Measurements from ENCODE around the gene NUP50. TPM values are rescaled to one million over a fixed set of nuclear protein-coding genes. Genes with fewer than 3 reads are reported as not detected.

The NUP50 gene
- total RNA-seq, 1 donor from 2014 or later = 68.6 TPM

DNA sequence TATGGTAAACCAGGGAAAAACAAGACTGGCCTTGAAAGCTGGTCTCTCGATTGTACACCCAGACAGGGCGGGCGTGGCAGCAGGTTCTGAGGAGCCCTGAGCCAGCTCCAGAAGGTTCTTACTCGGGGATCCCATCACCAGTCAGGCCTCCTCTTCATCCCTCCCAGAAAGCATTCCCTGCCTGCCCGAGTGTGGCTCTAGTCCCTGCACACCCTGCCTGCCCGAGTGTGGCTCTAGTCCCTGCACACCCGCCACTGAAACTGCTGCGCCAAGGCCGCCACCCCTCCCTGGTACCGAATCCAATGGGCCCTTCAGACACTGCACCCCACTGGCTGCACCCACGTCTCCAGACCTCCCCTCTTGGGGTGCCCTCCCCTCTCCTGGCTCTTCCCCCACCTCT, 46.9 kb downstream of the NUP50 start:
- DNase-seq = no peak

GRCh38 chr22:45210991-45211390, 47.3 kb downstream of the NUP50 start:
- DNase-seq = no peak

DNA sequence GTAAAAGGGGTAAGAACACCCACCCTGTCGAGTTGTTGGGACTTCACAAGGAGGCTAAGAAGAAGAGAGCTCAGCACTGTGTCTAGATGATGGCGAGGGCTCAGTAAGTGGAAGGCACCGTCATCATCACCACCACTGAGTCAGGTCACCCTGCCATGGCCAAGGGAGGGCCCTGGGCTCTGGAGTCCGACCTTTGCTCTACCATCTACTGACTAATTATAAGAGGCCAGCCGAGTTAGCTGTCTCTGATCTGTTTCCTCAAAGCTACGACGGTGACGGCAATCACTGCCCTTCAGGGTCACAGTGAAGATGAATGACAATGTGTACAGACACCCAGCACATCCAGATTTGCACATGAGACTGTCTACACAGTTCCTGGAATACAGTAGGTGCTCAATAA, 47.7 kb downstream of the NUP50 start:
- no peak for DNase-seq

GRCh38 chr22:45211848-45212247, 48.1 kb downstream of the NUP50 start:
- no peak for DNase-seq

- DNase-seq = peak; percentile 83
These were observed 48.6 kb downstream of the NUP50 start for GRCh38 chr22:45212306-45212709.

DNA sequence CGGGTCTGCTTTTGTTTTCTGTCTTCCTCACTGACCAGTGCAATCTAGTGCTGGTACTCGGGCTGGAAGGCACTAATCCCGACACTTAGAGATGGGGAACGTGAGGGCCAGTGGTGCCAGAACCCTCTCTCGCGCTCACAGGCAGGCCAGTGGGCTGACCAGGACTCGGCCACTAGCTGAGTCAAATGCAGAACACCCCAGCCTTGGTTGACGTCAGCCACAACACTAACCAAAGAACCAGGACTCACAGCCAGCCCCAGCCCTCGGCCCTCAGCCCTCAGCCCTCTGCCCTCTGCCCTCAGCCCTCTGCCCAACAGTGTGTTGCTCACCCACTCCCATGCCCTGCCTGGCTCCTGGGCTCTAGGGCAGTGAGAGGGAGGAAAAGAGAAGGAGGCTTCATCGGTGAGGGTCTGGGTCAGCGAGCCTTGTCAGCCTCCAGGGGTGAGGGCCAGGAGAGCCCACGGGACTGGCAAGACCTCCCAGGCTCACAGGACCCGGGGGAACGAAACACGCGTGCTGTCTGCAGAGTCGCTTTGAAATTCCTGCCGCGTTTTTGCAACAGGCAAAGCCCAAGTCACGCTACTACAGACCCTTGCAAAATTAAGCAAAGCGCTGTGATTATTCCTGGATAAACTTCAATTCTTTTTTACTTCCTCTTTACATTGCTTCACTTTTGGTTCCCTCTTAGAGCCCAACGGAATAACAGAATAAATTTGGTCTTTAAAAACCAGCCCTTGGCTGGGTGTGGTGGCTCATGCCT, 49.4 kb downstream of the NUP50 start:
- no peak for DNase-seq

DNA sequence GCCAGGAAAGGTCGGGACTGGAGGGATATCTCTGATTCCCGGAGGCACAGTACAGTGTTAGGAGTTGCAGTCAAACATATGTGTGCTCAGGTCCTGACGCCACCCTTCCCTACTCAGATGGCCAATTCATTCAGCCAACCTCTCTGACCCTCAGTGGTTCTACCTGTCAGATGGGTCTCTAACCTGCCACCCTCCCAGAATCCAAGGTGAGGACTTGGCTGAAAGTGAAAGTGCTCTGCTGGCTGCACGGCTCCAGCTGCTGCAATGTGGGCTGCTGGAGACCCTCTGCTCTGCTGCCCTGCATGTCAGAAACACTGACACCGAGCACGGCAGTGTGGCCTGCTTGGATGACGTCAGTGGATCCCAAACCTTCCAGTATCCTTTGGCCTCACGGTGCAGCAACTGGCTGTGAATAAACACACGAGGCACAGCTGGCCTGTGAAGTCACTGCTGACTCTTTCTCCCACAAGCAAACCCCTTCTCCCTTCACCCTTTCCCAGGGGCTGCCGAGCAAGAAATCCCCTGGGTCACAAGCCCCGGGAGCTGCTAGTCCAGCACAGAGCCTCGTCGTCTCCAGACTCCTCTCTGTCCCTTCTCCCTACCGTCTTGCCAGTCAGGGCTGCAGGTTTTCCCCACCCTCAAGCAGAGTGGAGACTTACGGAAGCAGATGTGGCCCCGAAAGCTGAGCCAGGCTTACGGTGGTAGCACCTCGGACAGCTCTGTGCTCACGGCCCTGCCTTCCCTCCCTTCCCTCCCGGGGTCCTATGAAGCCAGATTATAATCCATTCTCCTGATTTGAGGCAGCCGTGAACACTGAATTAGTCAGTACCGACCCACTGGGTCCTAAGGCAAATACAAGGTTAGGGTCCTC, 52.6 kb downstream of the NUP50 start:
- peak; percentile 17 for DNase-seq

- no peak for DNase-seq
These were observed 53.6 kb downstream of the NUP50 start for GRCh38 chr22:45217345-45217744.

DNA sequence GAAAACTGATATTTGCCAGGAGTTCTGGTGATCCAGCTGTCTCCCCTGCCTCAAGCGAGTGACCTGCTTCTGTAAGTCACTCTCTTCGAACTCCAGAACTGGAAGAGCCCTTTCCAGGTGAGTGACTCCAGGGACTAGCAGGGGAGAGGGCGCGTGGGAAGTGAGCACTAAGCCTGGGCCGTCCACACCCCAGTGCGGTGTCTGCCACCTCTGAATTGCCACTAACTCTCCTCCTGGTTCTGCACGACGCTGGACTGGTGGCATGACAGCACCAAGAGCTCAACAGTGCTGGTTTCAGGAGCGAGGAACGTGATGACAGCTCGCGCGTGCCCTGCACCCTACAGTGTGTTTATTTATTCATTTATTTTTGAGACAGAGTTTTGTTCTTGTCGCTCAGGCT, 54.1 kb downstream of the NUP50 start:
- no peak for DNase-seq

DNA sequence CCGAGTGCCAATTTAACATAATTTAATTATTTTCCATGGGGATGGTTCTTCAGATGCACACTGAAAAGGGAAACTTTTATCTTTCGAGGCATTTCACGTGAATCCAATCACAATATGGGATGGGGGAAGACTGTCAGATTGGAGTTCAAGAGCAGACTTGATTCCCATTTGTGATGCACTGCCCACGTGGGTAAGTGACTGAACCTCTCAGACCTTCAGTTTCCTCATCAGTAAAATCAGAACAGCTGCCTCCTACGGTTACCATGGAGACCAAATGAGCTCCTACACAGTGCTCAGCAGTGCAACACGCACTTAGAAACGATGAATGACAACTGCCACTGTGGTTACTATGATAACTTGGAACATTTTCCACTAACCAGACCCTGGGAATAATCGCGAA, 55.3 kb downstream of the NUP50 start:
- DNase-seq = peak; percentile 47

DNA sequence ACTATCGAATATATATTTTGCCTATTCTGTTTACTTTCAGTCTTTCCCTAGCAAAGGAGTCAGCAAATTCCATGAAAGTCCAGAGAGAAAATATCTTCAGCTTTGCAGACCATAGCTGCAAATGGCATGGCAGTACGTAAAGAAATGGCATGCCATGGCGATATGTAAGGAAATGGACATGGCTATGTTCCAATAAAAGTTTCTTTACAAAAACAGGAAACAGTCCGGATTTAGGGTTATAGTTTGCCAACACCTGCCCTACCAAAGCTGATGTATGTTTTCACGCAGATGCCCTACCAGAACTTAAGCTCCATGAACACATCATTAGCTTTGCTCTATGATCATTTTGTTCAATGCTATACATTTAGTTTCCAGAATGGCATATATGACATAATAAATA, 57.5 kb downstream of the NUP50 start:
- DNase-seq = peak; percentile 66

DNA sequence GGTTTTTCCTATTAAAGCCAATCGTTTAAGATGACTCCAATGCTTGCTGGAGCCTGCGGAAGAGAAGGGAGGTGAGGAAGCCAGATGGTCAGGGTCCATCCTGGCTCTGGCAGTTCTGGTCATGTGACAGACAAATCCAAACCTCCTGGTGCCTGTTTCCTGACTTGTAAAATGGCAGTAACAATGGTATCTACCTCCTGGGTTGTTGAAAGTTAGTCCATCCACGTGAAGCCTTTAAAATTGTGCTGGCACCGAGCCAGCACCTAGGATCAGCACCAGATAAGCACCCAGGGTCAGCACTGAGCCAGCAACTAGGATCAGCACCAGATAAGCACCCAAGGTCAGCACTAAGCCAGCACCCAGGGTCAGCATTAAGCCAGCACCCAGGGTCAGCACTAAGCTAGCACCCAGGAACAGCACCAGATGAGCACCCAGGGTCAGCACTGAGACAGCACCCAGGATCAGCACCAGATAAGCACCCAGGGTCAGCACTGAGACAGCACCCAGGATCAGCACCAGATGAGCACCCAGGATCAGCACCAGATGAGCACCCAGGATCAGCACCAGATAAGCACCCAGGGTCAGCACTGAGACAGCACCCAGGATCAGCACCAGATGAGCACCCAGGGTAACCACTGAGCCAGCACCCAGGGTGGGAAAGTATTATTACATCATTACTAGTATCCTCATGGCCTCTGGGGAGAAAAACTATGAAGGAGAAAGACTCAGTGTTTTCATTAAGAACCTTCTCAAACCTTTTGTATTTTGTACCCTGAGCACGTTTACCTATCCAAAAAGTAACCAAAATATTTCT, 59.8 kb downstream of the NUP50 start:
- peak; percentile 67 for DNase-seq

DNA sequence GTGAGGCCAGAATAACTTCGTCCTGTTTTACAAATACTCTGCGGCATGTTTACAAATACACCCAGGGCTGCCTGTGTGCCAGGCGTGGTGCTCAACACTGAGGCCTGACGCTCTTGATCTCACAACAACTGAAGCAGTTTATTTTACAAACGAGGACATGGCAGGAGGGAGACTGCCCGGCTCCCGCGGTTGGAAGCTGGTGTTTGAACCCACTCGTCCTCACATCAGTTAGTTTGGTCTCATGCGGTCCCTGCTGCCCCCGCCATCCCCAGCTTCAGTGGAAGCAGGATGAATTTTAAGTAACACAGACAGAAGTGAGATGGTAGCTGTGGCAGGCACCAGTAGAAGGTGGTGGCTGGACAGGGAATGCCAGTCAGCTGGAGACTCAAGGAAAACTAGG, 60.6 kb downstream of the NUP50 start:
- DNase-seq = no peak

- DNase-seq = no peak
These were observed 61.4 kb downstream of the NUP50 start for GRCh38 chr22:45224988-45225731.

DNA sequence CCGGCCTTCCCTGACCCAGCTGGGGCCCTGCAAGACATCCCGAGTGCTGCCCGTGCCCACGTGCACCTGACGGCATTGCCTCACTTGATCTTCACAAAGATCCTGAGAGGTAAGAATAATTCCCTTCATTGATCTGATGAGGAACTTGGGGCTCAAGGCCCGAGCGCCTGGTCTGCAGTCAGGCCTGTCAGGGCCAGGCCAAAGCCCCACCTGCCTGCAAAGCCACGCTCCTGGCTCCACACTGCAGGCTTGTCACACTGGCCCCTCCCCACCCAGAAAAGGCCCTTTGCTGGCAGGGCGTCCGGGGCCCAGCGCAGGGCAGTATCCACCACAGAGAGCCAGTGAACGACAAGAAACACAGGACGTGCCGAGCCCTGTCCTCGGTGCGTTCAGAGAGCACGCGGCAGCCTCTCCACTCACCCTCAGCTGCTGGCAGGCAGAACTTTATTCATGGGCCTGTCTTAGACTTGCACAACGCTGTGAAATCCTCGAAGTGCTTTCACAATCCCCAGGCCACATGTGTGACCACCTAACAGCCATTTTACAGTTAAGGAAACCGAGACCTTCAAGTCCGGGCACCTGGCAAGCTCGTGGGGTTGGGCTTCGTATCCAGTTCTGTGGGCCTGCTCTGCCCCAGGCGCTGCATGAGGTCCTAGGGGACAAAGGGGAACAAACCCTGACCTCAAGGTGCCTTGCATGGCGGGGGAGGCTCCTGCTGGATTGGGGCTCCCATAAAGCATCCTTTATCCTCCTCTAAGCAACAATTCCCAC, 62.2 kb downstream of the NUP50 start:
- DNase-seq = no peak

DNA sequence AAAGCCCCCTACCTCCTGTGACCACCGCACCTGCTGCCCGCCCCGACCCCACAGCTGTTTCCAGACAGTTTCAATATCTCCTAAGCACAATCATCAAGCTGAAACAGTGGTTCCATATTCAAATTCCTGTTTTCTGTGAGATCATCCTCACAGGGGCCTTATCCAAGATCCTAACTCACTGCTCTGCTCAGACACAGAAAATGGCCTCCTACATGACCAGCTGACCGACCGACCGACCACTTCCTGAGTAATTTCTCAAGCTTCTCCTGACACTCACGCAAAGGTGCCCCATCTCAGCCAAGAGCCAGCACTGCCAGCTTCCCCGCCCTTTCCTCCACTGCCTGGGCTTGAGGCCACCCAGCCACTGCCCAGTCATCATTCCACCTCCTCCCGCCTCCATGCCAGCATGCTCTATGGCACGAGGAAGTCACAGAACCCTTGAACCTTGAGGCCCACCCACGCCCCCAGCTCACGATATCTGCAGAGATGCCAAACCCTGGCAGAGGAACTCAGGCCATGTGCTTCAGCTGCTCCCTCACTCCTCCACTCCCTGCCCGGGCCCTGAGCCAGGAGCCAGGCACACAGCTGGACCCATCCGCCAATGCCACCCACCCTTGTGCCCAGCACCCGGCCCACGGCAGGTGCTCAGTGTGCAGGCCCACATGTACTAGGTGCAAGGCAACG, 62.9 kb downstream of the NUP50 start:
- no peak for DNase-seq

DNA sequence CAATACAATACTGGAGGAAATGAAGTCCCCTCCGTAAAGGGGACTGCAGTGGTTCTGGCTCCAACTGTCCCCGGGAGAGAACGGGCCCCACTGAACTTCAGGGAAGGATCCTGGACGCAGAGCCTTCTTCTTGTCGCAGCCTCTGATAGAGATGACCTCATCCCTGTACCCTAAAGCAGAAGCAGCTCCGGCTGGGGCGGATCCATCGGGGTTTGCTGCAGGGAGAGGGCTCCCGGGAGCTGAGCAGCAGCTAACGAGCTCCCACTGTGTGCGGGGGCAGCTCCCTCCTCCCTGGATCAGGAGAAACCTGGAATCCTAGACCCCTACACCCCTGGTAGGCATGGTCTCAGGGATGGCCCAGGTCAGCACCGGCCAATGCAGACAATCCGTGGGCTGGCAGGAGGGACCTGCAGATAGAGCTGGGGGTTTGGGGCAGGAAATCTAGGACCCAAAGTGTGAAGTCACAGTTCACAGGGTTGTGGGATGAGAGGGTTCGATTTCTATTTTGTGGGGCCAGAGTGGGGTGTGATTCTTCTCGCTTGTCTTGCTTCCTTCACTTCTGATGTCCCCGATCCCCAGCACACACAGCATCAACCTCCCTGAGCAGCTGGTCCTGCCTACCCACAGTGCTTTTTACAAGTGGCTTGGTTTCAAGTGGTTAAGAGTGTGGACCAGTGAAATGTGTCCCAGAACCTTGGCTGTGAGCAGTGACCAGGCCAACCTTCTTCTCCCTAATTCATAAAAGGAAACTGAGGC, 64.1 kb downstream of the NUP50 start:
- DNase-seq = no peak

- no peak for DNase-seq
These were observed 64.7 kb downstream of the NUP50 start for GRCh38 chr22:45228401-45228754.

- no peak for DNase-seq
These were observed 65.5 kb downstream of the NUP50 start for GRCh38 chr22:45229181-45229580.

- no peak for DNase-seq
These were observed 66.4 kb downstream of the NUP50 start for GRCh38 chr22:45230026-45230721.

All from dermis blood vessel endothelial cell (primary cell).